K562 (cell line): ENCODE results near the gene COBLL1. TPM values are rescaled to one million over a fixed set of nuclear protein-coding genes. Genes with fewer than 3 reads are reported as not detected.

Source experiments
- ATAC-seq: fragments of 200-7000 bp; cut with Tn5 transposase; 3 replicates; pipeline ENCODE4 v1.9.1; 2020; ENCODE audit warnings: moderate library complexity
- BruUV-seq: library from RNA; stranded (reverse); fragments of 400-500 nt; replicated peaks from 2 replicates; lab custom pipeline; 2021; lab: Mats Ljungman, UMichigan
- CTCF ChIA-PET: fragments of 300-600 bp; formaldehyde crosslinking; extraction: SDS; loops from one replicate; lab custom pipeline; 2021; ENCODE audit warnings: low intra/inter-chr PET ratio; lab: Yijun Ruan, JAX
- POLR2A ChIA-PET: fragments of 300-600, 350-650 bp; sonication (Branson Sonifier 250); formaldehyde crosslinking; extraction: SDS; loops from one replicate; lab custom pipeline; 2021; ENCODE audit warnings: antibody characterized with exemption, inconsistent platforms; lab: Yijun Ruan, JAX
- DNase-seq, 4 experiments: peaks; one replicate each; pipeline versions ENCODE4 v3.0.0 to v3.0.0-alpha.2; 2011 to 2018; ENCODE audit warnings: low spot score in 3 of 4, mixed read lengths in 3 of 4; ENCODE audit errors: extremely low read depth in 1 of 4
- FAIRE-seq: peaks from 2 replicates; lab custom pipeline; 2011; peaks lifted over from hg19 to GRCh38; lab: Jason Lieb, UNC
- H2AFZ ChIP-seq: 2 replicates; pipeline ENCODE4 v1.6.0; 2011; ENCODE audit warnings: low read depth, low read length, control low read depth, inconsistent platforms
- H3K27ac ChIP-seq: fragments of 200-600 bp; 3 replicates; pipeline ENCODE4 v1.8.0; 2011; ENCODE audit warnings: low read depth, mild to moderate bottlenecking, control low read depth, inconsistent platforms, low read length, moderate library complexity, mixed read lengths; ENCODE audit errors: extremely low read depth
- H3K27me3 ChIP-seq, 2 experiments: fragments of 300-600 bp in 1 of 2; 2 replicates in 1 of 2; 3 replicates in 1 of 2; pipeline versions ENCODE4 v1.6.0 to v1.8.0; 2011; ENCODE audit warnings: inconsistent platforms in 2 of 2, low read length in 2 of 2, mild to moderate bottlenecking in 1 of 2, mixed read lengths in 1 of 2, moderate library complexity in 1 of 2; ENCODE audit not compliant: control insufficient read depth in 2 of 2, insufficient read depth in 2 of 2
- H3K36me3 ChIP-seq: fragments of 300-600 bp; 3 replicates; pipeline ENCODE4 v1.8.0; 2011; ENCODE audit warnings: mild to moderate bottlenecking, low read length, inconsistent platforms; ENCODE audit not compliant: control insufficient read depth, insufficient read depth
- H3K4me1 ChIP-seq, 2 experiments: fragments of 200-600 bp in 1 of 2; replicated peaks in 1 of 2; 2 replicates in 1 of 2; 3 replicates in 1 of 2; pipeline versions ENCODE4 v1.5.1 to v1.8.0; 2011; ENCODE audit warnings: inconsistent platforms in 2 of 2, low read length in 2 of 2, mild to moderate bottlenecking in 1 of 2, mixed read lengths in 1 of 2, moderate library complexity in 1 of 2; ENCODE audit not compliant: control insufficient read depth in 2 of 2, insufficient read depth in 2 of 2
- H3K4me2 ChIP-seq: 2 replicates; pipeline ENCODE4 v1.6.1; 2011; ENCODE audit warnings: low read length, control low read depth, inconsistent platforms, mixed read lengths; ENCODE audit not compliant: insufficient read depth
- H3K4me3 ChIP-seq: fragments of 200-600 bp; sonication (generic), shearing (Covaris generic); 2 replicates; pipeline ENCODE4 v1.5.1; 2016; ENCODE audit warnings: control low read depth, inconsistent platforms
- H3K79me2 ChIP-seq: fragments of 200-600 bp; 3 replicates; pipeline ENCODE4 v1.8.0; 2011; ENCODE audit warnings: low read length, inconsistent platforms; ENCODE audit not compliant: control insufficient read depth, insufficient read depth
- H3K9ac ChIP-seq, 2 experiments: 2 replicates each; pipeline versions ENCODE4 v1.6.0 to v1.6.1; 2011; ENCODE audit warnings: low read depth in 2 of 2, low read length in 2 of 2, control low read depth in 1 of 2, inconsistent platforms in 1 of 2, mild to moderate bottlenecking in 1 of 2, mixed read lengths in 1 of 2; ENCODE audit not compliant: insufficient read depth in 1 of 2
- H3K9me1 ChIP-seq: one replicate; pipeline ENCODE4 v1.6.0; 2011; ENCODE audit warnings: inconsistent platforms, mild to moderate bottlenecking, low read length, moderate library complexity; ENCODE audit not compliant: control insufficient read depth, insufficient read depth
- H3K9me3 ChIP-seq: replicated peaks from 2 replicates; pipeline ENCODE4 v1.5.1; 2011; ENCODE audit warnings: low read depth, low read length, inconsistent platforms; ENCODE audit not compliant: control insufficient read depth, insufficient read depth
- H4K20me1 ChIP-seq: replicated peaks from 2 replicates; pipeline ENCODE4 v1.6.1; 2011; ENCODE audit warnings: low read length, inconsistent platforms, mixed read lengths; ENCODE audit not compliant: control insufficient read depth, insufficient read depth
- CBFA2T2 ChIP-seq: fragments of 450-650 bp; conservative IDR thresholded peaks from 2 replicates; pipeline ENCODE4 v1.6.1; 2017; ENCODE audit warnings: mild to moderate bottlenecking
- FOXP4 ChIP-seq: sonication (generic); formaldehyde crosslinking; IDR thresholded peaks from 2 replicates; pipeline ENCODE4 v1.8.0; 2022; ENCODE audit warnings: mild to moderate bottlenecking, missing genetic modification reagents, borderline replicate concordance
- MYNN ChIP-seq, 2 experiments: sonication (generic); formaldehyde crosslinking in 1 of 2; IDR thresholded peaks; 2 replicates each; pipeline versions ENCODE4 v1.5.0 to v1.6.1; 2016 to 2020; ENCODE audit warnings: antibody characterized with exemption in 1 of 2, missing genetic modification reagents in 1 of 2
- NRF1 ChIP-seq, 2 experiments: fragments of 450-650 bp; IDR thresholded peaks in 1 of 2; conservative IDR thresholded peaks in 1 of 2; 2 replicates each; pipeline ENCODE4 v1.6.1; 2014; ENCODE audit warnings: mild to moderate bottlenecking in 2 of 2
- POLR2H ChIP-seq: IDR thresholded peaks from 2 replicates; pipeline ENCODE4 v1.6.1; 2016; ENCODE audit warnings: missing genetic modification characterization, low read depth, mild to moderate bottlenecking, control low read depth, missing compliant biosample characterization, moderate library complexity
- PREB ChIP-seq: sonication (generic); formaldehyde crosslinking; IDR thresholded peaks from 2 replicates; pipeline ENCODE4 v1.8.1; 2023; ENCODE audit warnings: mild to moderate bottlenecking, missing genetic modification reagents
- WGBS: fragments of 100-300 bp; shearing (Covaris generic); methylation state at CpG from one replicate; pipeline ENCODE4 v1.1.6; 2016; ENCODE audit warnings: low coverage, mixed read lengths; ENCODE audit not compliant: insufficient coverage; ENCODE audit errors: missing lambda C conversion rate; 5-methylcytosine and 5-hydroxymethylcytosine counted together
- in situ Hi-C: fragments of 300-500 bp; cut with MboI; formaldehyde crosslinking; loops from 4 replicates; pipeline ENCODE4 v1.15.0; 2018; ENCODE audit warnings: inconsistent platforms, mixed read lengths
- intact Hi-C: fragments of 100-400 bp; cut with micrococcal nuclease; formaldehyde crosslinking; loops from 2 replicates; pipeline ENCODE4 v1.14.2; 2022
- polyA plus RNA-seq, 8 experiments: library from polyadenylated mRNA; depleted of rRNA in 4 of 8; stranded (reverse) in 5 of 8; unstranded in 3 of 8; fragments of >200 nt; fragmentation: Nextera tagmentation in 2 of 8; fragmentation: Illumina TruSeq in 1 of 8; extraction: Ambion mirVana in 2 of 8; extraction: Trizol in 1 of 8; gene quantifications; 2 replicates each; pipeline versions ENCODE4 v1.2.1 to v1.2.3, GENCODE V29; 2011 to 2014; ENCODE audit warnings: inconsistent platforms in 1 of 8, missing spikeins in 1 of 8
- total RNA-seq, 7 experiments: library from RNA; depleted of rRNA in 6 of 7; stranded (reverse); fragments of >200 nt in 6 of 7; fragmentation: Illumina TruSeq in 2 of 7; extraction: Trizol in 2 of 7; gene quantifications; 2 replicates each; pipeline versions ENCODE4 v1.2.1 to v1.2.3, GENCODE V29; 2011 to 2021; ENCODE audit warnings: low replicate concordance in 1 of 7

The COBLL1 gene
- total and polyA plus RNA-seq, 9 of the 15 experiments (the other 6 are each of a cell fraction or from before 2014, with no cell fraction given) = 0.07 to 1.6 (median 0.71) TPM

GRCh38 chr2:164721430-164721829 lies 120.2 kb downstream of the COBLL1 start:
- Histone ChIP-seq H3K4me1 (no peaks in the 10 kb centered on the region), H3K4me3 (no peak overlapping the region), H3K36me3 (no peaks in the 10 kb centered on the region), H4K20me1 (no peaks in the 10 kb centered on the region), H3K27ac (no peak overlapping the region), H3K9me3 (no peaks in the 10 kb centered on the region), H3K4me2 (no peak overlapping the region), H3K27me3 (no peaks in the 10 kb centered on the region), H3K9ac (no peak overlapping the region), H2AFZ (no peak overlapping the region), H3K9me1 (no peaks in the 10 kb centered on the region), H3K79me2 (no peaks in the 10 kb centered on the region)
- BruUV-seq = no TSS peak
- POLR2A ChIA-PET = no interaction called here
- intact Hi-C loops = no loop called here
- in situ Hi-C loops = no loop called here
- DNase-seq (no peak), FAIRE-seq (no peak), ATAC-seq (no peak)
- no peak for TF ChIP-seq PREB (CRISPR knock-in tag)
- TF ChIP-seq CBFA2T2 = no peak
- TF ChIP-seq NRF1 (conservative IDR thresholded peaks at IDR 0.05 in 1 of 2, IDR thresholded peaks at IDR 0.05 in 1 of 2) = no peak
- TF ChIP-seq POLR2H (tag) = no peak
- no peak for TF ChIP-seq FOXP4 (CRISPR knock-in tag)
- no peak for TF ChIP-seq MYNN (IDR thresholded peaks at IDR 0.05)
- no peak for TF ChIP-seq MYNN (CRISPR knock-in tag; IDR thresholded peaks at IDR 0.05)
- CTCF ChIA-PET = no interaction called here
- 10% methylated on average over 1 of the region's 1 CpG for WGBS
